Psoas muscle (tissue), 8 donors: ENCODE results near the gene C12orf60. TPM values are rescaled to one million over a fixed set of nuclear protein-coding genes. Genes with fewer than 3 reads are reported as not detected.

ENCODE experiments used
- ATAC-seq, 4 donors: fragments of 200-7000 bp; cut with Tn5 transposase; one replicate each; pipeline ENCODE4 v1.9.1; 2020; ENCODE audit warnings: moderate library complexity in 3 of 4, mild to moderate bottlenecking in 2 of 4
- DNase-seq, 2 donors: peaks; one replicate each; pipeline ENCODE4 v3.0.0-alpha.2; 2020
- H3K27ac ChIP-seq: fragments of 200-600 bp; one replicate; pipeline ENCODE4 v1.8.0; 2022
- H3K27me3 ChIP-seq, 3 donors: fragments of 200-600 bp in 1 of 3; one replicate each; pipeline versions ENCODE4 v1.6.1 to v1.8.0; 2013 to 2022; ENCODE audit warnings: low read length in 2 of 3, mild to moderate bottlenecking in 2 of 3, moderate library complexity in 1 of 3; ENCODE audit not compliant: insufficient read depth in 3 of 3
- H3K36me3 ChIP-seq, 2 donors: fragments of 200-600 bp in 1 of 2; one replicate each; pipeline versions ENCODE4 v1.6.1 to v1.8.0; 2013 to 2022; ENCODE audit warnings: low read depth in 1 of 2, mild to moderate bottlenecking in 1 of 2, moderate library complexity in 1 of 2; ENCODE audit not compliant: insufficient read depth in 1 of 2
- H3K4me1 ChIP-seq: fragments of 200-600 bp; one replicate; pipeline ENCODE4 v1.8.0; 2022
- H3K4me3 ChIP-seq: fragments of 200-600 bp; one replicate; pipeline ENCODE4 v1.8.0; 2022; ENCODE audit warnings: mild to moderate bottlenecking
- H3K9me3 ChIP-seq: fragments of 200-600 bp; one replicate; pipeline ENCODE4 v1.8.0; 2022
- CTCF ChIP-seq: fragments of 200-600 bp; IDR thresholded peaks from one replicate; pipeline ENCODE4 v1.8.0; 2022; ENCODE audit warnings: antibody characterized with exemption
- WGBS, 3 donors: extraction: QIAGEN DNeasy Blood & Tissue Kit; methylation state at CpG; one replicate each; pipeline versions ENCODE4 v1.1.6 to v1.1.7; 2013; 5-methylcytosine and 5-hydroxymethylcytosine counted together
- intact Hi-C, 2 donors: fragments of 100-400 bp; cut with DNase I; formaldehyde crosslinking; loops; one replicate each; pipeline versions ENCODE4 v1.11.0 to v1.14.2; 2022
- polyA plus RNA-seq, 3 donors: library from polyadenylated mRNA; stranded (reverse); fragments of 200-250 nt; gene quantifications; one replicate each; pipeline ENCODE4 v1.2.3, GENCODE V29; 2013
- total RNA-seq, 4 donors: library from RNA; stranded (reverse); fragmentation: NEBNext Ultra II Directional in 2 of 4; extraction: Animal tissue kit (Norgen Biotek cat#: 25700) in 2 of 4; gene quantifications; one replicate each; pipeline versions ENCODE4 v1.2.1 to v1.2.4, GENCODE V29; 2021 to 2023
- donor health status: healthy with polysubstance abuse.
- donor health status: DM: no; HTN: no; CAD: no; lungs with moderate emphysema.
- donor health status: Bipolar disorder and iron deficiency.
- donor health status: healthy.
- donor health status: DM: yes; HTN: yes; CAD: no.
- donor health status: DM: no; HTN: no; CAD: no.
- donor health status: DM: no; HTN: no; CAD: no.
- donor health status: DM: yes; HTN: yes; CAD: no.

C12orf60 gene
- total and polyA plus RNA-seq, 7 donors, result 0.49 to 4.0 (median 1.8) TPM

GRCh38 chr12:14852880-14853279 lies 49.4 kb downstream of the C12orf60 start:
- no peak for ATAC-seq
- H3K27ac ChIP-seq, result no peak overlapping the region
- H3K36me3 ChIP-seq, result no peaks in the 10 kb centered on the region
- no peaks in the 10 kb centered on the region for H3K4me1 ChIP-seq
- intact Hi-C loops, result no loop called here
- H3K9me3 ChIP-seq, result no peaks in the 10 kb centered on the region
- no peaks in the 10 kb centered on the region for H3K27me3 ChIP-seq
- TF ChIP-seq CTCF, result no peak
- DNase-seq, result no peak
- no peak overlapping the region for H3K4me3 ChIP-seq

- Histone ChIP-seq H3K27ac (no peak overlapping the region), H3K4me1 (no peaks in the 10 kb centered on the region), H3K4me3 (no peak overlapping the region), H3K36me3 (no peaks in the 10 kb centered on the region), H3K27me3 (no peaks in the 10 kb centered on the region), H3K9me3 (peaks cover 8% of the 10 kb centered on the region)
- 13 to 34% (median 15%) methylated on average over 3 of the region's 3 CpGs for whole genome bisulfite sequencing, 3 donors
- no peak for TF ChIP-seq CTCF
- intact Hi-C loops, result no loop called here
- no peak for ATAC-seq
- DNase-seq, result no peak
Observed at GRCh38 chr12:14853961-14854360, 50.5 kb downstream of the C12orf60 start.

GRCh38 chr12:14854586-14855183 lies 51.2 kb downstream of the C12orf60 start:
- Histone ChIP-seq H3K27me3 (no peaks in the 10 kb centered on the region), H3K36me3 (no peaks in the 10 kb centered on the region), H3K4me3 (no peak overlapping the region), H3K4me1 (no peaks in the 10 kb centered on the region), H3K27ac (no peak overlapping the region), H3K9me3 (peaks cover 14% of the 10 kb centered on the region)
- WGBS, 3 donors, result 49 to 69% (median 55%) methylated on average over 6 of the region's 6 CpGs
- no peak for ATAC-seq
- intact Hi-C loops, result no loop called here
- no peak for TF ChIP-seq CTCF
- no peak for DNase-seq

GRCh38 chr12:14858513-14858912 lies 55.0 kb downstream of the C12orf60 start:
- TF ChIP-seq CTCF, result no peak
- 72 to 87% (median 85%) methylated on average over 1 of the region's 1 CpG for WGBS, 3 donors
- Histone ChIP-seq H3K4me1 (no peaks in the 10 kb centered on the region), H3K27ac (no peak overlapping the region), H3K27me3 (no peaks in the 10 kb centered on the region), H3K9me3 (peaks cover 25% of the 10 kb centered on the region), H3K36me3 (no peaks in the 10 kb centered on the region), H3K4me3 (no peak overlapping the region)
- DNase-seq (no peak), ATAC-seq (no peak)
- intact Hi-C loops, result no loop called here

- no peak overlapping the region for H3K4me3 ChIP-seq
- no peak overlapping the region for H3K27ac ChIP-seq
- DNase-seq (no peak), ATAC-seq (no peak)
- H3K36me3 ChIP-seq, result no peaks in the 10 kb centered on the region
- intact Hi-C loops, result no loop called here
- peaks cover 25% of the 10 kb centered on the region for H3K9me3 ChIP-seq
- no peak for TF ChIP-seq CTCF
- H3K4me1 ChIP-seq, result no peaks in the 10 kb centered on the region
- H3K27me3 ChIP-seq, result no peaks in the 10 kb centered on the region
Observed at GRCh38 chr12:14860490-14860889, 57.0 kb downstream of the C12orf60 start.
